ENCODE measurements around the gene RSPO4.

- no peak for TF ChIP-seq EP300 (IDR thresholded peaks at IDR 0.05; ENCODE audit: borderline replicate concordance in 1 of 2, low read depth in 2 of 2, low read length in 2 of 2)
- no peak for TF ChIP-seq CTCF (IDR thresholded peaks at IDR 0.05; ENCODE audit: control extremely low read depth in 1 of 3, insufficient read depth in 1 of 3, low read depth in 1 of 3, low read length in 3 of 3)
- no peak for TF ChIP-seq FOSL1 (IDR thresholded peaks at IDR 0.05; ENCODE audit: insufficient read depth, low read depth, low read length)
- TF ChIP-seq CTBP2 (IDR thresholded peaks at IDR 0.05; ENCODE audit: borderline replicate concordance, insufficient read depth, insufficient read length, low read length): no peak
- TF ChIP-seq POLR2A (IDR thresholded peaks at IDR 0.05; ENCODE audit: control extremely low read depth in 1 of 2, low read depth in 2 of 2, low read length in 2 of 2): no peak
- no peak for TF ChIP-seq HDAC6 (IDR thresholded peaks at IDR 0.05; ENCODE audit: low read depth, low read length)
- TF ChIP-seq RFX5 (IDR thresholded peaks at IDR 0.05; ENCODE audit: borderline replicate concordance, low read depth, low read length): no peak
- no peak for TF ChIP-seq POLR2AphosphoS5 (IDR thresholded peaks at IDR 0.05; ENCODE audit: low read depth, low read length)
- TF ChIP-seq TEAD4 (IDR thresholded peaks at IDR 0.05; ENCODE audit: low read depth, low read length): no peak
Measured at GRCh38 chr20:958936-959815, 42.9 kb downstream of the RSPO4 start.

All from H1 (cell line).